ENCODE results near the gene SCN2A.
A peak's percentile ranks its signal among the peaks of the same experiment; 100 is the strongest.

Gene SCN2A

DNA sequence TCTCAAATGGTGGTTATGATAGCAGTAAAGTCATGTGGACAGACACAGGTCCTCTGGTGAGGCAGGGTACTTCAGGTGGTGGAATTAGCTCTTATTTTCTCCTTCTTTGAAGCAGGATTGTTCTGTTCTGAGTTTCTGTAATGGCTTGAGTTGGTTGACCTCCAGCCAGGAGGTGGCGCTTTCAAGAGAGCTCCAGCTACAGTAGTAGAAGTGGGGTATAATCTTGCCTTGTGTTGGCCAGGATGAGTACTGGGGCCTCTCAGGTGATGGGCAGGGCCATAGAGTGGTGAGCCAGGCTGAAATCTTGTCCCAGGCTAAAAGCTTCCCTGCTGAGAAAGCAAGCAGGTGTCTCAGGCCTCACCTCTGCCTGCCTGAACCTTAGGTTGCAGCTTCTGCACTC is 177.8 kb downstream of the SCN2A start:
- no peak for DNase-seq (ENCODE audit: low read depth, low spot score)

DNA sequence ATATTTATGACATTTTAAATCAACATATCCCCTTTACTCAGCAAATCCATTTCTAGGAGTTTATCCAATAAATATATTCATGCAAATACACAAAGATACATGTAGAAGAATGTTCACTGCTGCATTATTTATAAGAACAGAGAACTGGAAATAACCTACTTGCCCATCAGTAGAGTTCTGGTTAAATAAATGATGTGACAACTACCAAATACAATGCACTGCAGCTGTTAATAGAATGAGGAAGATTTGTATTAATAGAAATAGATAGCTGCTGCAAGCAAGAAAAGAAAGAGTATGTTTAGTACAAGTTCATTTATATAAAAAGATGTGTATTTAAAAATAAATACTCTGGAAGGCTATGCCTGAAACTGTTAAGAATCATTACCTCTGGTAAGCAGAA is 181.0 kb downstream of the SCN2A start:
- no peak for DNase-seq (ENCODE audit: low read depth, low spot score)

DNA sequence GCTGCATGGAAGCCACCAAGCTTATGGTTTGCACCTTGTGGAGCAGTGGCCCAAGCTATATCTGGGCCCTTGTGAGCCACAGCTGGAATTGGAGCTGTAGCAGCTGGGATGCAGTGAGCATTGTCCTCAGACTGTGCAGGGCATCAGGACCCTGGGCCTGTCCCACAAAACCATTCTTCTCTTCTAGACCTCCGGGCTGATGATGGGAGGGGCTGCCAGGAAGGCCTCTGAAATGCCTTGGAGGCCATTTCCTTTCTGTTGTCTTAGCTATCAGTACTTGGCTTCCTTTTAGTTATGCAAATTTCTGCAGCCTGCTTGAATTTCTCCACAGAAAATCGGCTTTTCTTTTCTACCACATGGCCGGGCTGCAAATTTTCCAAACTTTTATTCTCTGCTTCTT is 183.9 kb downstream of the SCN2A start:
- DNase-seq (ENCODE audit: low read depth, low spot score) = no peak

DNA sequence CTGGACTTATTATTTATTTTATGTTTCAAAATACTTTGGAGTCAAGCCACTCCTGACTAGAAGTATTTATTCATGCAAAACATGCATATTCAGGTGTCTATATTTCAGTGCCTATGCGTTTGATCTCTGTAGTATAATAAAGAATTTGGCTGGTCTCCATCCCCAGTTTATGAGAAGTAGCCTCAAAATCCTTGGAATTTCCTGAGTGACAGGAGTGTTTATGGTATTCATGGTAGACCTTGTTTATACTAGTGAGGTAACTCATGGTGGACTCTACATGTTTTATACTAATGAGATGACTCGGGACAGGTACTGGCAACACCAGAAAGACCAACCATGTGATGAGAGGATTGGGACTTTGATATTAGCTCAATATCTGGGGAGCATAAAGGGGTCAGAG is 186.3 kb downstream of the SCN2A start:
- no peak for DNase-seq (ENCODE audit: low read depth, low spot score)

DNA sequence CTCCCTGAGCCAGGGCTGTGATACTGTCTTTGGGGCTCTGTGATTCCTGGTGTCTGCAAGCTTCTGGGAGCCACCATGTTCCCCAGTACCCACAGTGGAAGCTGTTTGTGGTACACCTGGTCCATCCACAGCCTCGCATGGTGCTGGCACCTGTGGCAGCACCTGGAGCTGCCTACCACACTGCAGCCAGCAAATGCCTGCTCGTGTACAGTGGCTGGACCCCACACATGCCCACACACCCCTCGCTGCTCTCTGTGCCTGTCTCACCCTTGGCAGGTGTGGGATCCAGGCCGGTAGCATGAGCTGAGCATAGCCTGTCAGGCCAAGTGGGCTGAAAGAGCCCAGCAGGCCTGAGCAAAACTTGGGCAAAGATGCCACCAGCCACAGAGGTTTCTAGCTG is 188.5 kb downstream of the SCN2A start:
- DNase-seq (ENCODE audit: low read depth, low spot score) = no peak

DNA sequence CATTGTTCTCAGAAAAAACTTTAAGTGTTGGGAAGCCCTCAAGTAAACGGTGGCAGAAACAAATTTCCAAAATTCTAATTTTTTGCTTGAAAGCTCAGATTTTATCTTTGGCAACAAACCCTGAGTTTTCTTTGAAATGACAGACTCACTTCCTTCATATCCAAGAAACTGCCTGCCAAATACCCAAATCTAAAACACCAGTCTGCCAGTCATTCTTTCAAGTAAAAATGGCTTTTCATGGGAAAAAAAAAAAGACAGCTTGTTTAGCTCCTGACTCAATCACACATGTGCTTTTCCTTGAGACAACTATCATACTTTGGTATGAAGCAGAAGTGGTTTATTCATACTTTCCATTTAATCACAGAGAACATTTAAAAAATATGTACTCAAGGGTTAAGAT is 189.7 kb downstream of the SCN2A start:
- DNase-seq (ENCODE audit: low read depth, low spot score) = no peak

DNA sequence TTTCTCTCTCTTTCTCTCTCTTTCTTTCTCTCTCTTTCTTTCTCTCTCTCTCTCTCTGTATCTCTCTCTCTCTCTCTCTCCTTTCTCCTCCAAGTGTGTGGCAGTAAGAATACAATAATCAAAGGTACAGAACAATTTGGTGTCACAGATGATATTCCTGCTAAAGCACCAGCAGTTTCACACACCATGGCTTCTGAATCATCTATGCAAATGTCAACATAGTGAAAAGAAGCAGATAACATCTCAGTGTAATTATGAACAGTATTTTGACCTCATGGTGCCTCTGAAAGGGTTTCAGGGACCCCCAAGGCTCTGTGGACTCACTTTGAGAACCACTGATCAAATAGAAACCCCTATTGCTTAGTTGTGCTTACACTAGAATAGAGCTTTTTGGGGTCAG is 191.8 kb downstream of the SCN2A start:
- no peak for DNase-seq (ENCODE audit: low read depth, low spot score)

DNA sequence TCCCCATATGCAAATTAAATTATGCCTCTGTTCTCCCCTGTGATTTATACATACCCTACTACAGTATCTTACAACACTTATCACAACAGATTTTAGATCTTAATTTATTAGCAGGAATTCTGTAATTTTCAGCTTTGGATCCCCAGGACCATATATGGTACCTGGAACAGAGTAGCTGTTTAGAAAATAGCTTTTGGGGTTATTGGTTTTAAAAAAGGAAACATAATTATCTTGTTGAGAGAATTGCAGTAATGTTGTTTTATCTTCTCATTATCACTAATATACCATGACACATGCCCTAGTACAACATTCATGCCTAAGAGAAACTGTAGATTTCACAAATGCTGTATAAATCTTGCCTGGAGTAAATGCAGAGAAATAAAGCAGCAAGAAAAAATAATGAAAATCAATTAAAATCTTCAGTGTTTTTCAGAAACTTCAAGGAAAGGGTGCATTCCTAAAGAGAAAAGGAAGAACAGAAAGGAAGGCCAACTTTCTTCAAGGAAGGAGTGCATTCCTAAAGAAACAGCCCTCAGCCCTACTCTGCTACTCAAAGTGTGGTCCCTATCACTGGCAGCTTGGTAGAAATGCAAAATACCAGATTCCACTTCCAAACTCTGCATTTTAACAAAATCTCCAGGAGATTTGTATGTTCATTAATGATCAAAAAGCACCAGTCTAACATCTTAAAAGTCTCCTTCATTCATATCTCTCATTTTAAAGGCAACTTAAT is 193.2 kb downstream of the SCN2A start:
- no peak for DNase-seq (ENCODE audit: low read depth, low spot score)

DNA sequence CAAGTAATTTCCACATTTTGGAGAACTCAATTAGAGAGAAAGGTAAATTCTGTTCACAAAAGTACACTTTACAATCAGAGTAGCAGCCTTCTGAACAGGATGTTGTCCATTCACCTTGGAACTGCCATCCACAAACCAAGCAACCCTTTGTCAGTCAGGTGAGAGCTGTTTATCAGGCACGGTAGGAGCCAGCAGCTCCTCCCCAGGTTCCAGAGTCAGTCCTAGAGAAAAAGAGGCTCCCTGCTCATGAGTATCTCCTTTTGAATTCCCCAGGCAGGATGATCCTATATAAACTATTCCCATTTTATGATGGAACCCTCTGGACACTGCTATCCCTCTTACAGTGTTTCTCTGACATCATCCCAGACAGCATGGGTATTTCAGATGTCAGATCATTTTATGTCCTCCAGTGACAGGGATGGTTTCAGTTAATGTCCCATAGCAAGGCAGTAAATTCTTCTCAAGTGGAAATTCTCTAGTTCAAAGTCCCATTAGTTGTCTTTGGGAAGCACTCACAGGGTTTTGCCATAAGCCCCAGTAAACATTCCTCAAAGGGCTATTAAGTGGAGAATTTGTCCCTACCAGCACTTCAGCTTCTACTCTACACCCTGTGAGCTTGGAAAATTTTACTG is 195.8 kb downstream of the SCN2A start:
- DNase-seq (ENCODE audit: low read depth, low spot score) = no peak

DNA sequence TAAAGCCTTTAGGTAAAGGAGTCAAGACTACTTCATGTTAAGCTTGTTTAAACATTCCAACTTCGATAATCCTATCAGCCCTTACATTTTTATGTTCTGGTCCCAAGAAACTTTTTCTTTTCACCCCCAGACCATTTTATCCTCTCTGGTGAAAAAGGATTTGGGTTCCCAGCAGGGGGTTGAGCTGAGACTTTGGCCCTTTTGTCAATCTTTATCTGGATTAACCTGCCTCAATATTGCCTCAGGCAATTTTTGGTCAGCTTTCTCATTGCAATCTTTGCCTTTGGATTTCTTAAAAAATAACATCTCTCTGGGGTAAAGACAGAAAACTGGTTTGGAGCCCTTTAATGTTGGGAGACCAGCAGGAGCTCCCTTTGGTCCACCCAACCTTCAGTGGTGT is 196.4 kb downstream of the SCN2A start:
- no peak for DNase-seq (ENCODE audit: low read depth, low spot score)

DNA sequence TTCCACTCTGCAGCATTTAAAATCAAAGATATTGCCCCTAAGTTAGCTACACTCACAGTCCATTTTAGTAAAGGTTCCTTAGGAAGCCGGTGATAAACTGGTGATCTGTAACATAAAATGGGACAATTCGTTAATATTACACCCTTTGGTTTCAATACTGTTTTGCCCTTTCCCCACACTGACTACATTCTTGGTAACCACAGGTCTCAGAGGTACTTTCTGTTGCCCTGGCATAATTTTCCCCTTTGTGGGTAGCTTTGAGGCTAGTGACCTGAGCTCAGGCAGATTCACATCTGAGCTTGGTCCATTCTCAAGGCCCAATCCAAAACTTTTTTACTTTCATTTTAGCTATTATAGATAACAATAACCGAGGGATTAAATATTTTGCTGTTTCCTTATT is 197.3 kb downstream of the SCN2A start:
- DNase-seq (ENCODE audit: low read depth, low spot score) = no peak

DNA sequence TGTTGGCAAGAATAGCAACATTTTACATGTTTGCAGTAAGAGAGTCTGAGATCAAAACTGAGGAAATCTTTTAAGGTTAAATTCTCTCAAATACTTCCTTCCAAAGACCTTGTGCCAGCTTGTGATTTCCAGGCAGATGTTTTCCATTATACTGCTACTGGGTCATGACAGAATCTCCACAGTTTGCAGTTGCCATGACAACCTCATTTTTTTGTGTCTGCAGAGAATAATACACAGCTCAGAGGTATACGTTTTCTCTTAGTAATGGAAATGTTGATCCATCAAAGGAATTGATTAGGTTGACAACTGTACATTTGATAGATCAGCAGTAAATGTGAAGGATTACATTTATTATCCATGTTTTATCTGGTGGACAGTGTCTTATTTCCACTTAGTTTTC is 201.2 kb downstream of the SCN2A start:
- DNase-seq (ENCODE audit: low read depth, low spot score) = peak; percentile 67
